Cardiac muscle cell (in vitro differentiated cells and primary cell): ENCODE measurements around the gene PARD3. TPM values are rescaled to one million over a fixed set of nuclear protein-coding genes. Genes with fewer than 3 reads are reported as not detected.
A peak's percentile ranks its signal among the peaks of the same experiment; 100 is the strongest.
"Not testable (repeated sequence)": the region's sequence is repeated elsewhere in the genome, so short reads cannot be mapped to it uniquely, and the experiment has no call there.

Experiments
- DNase-seq, 2 donors: peaks; one replicate each; pipeline versions ENCODE4 v3.0.0 to v3.0.0-alpha.2; 2010 to 2017; ENCODE audit warnings: low read depth in 1 of 2, low spot score in 1 of 2
- H3K27ac ChIP-seq: fragments of 200-600 bp; sonication (generic); 2 replicates; pipeline ENCODE4 v1.5.1; 2016
- H3K27me3 ChIP-seq: fragments of 200-600 bp; sonication (generic); 2 replicates; pipeline ENCODE4 v1.6.0; 2016; ENCODE audit warnings: control low read depth
- H3K36me3 ChIP-seq: fragments of 200-600 bp; sonication (generic); 2 replicates; pipeline ENCODE4 v1.5.1; 2016; ENCODE audit warnings: control low read depth
- H3K4me1 ChIP-seq: fragments of 200-600 bp; sonication (generic); 2 replicates; pipeline ENCODE4 v1.8.1; 2017; ENCODE audit warnings: low read depth, mild to moderate bottlenecking, mixed run types
- H3K4me3 ChIP-seq: fragments of 200-600 bp; sonication (generic); 2 replicates; pipeline ENCODE4 v1.5.1; 2016; ENCODE audit warnings: mild to moderate bottlenecking
- H3K9me3 ChIP-seq: fragments of 200-600 bp; sonication (generic); 2 replicates; pipeline ENCODE4 v1.5.1; 2017; ENCODE audit warnings: low read depth, mild to moderate bottlenecking, control low read depth
- polyA plus RNA-seq: library from polyadenylated mRNA; unstranded; fragments of >200 nt; fragmentation: Nextera tagmentation; extraction: Ambion mirVana; gene quantifications from 2 replicates; pipeline ENCODE4 v1.2.1, GENCODE V29; 2016
- total RNA-seq: library from RNA; depleted of rRNA; stranded (reverse); fragments of >200 nt; gene quantifications from 2 replicates; pipeline ENCODE4 v1.2.3, GENCODE V29; 2016
- TF ChIP-seq, protein P1 (sequence below): IDR thresholded peaks from 2 replicates; pipeline ENCODE4 v1.5.1; 2012; ENCODE audit warnings: low read depth, mild to moderate bottlenecking, low read length

PARD3 gene
- total and polyA plus RNA-seq, 2 experiments from 2014 or later: 36.5 to 64.8 TPM

DNA sequence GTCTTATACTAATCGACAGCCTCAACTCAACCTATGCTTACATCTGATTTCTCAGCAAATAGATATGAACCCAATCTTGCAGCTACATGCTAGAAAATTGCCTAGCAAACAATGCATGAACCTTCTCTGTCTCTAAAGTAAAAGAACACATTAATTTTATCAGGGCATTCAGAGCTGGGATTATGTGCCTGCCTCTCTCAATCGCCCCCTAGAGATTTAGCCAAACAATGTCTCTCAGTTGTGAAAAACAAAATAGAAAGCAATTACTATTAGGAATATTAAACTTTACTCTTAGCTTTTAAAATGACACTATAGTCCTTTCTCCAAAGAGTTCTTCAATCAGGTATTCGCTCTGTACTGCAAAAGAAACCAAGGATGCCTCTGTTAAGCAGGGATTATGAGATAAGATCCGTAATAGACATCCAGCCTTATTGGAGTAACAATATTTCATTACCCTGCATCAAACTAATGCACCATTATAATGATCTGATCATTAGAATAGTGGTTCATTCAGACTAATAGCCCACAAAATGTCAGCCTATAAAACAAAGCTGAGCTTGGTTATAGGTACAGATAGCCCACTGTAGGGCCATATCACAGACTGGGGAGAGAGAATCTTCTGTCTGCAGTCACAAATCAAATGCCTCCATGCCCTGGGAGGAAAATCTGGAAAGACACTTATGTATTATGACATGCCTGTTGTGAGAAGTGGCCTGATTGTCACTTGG, 736.9 kb downstream of the PARD3 start:
- Histone ChIP-seq H3K4me1 (no peaks in the 10 kb centered on the region), H3K9me3 (no peaks in the 10 kb centered on the region), H3K27ac (no peak overlapping the region), H3K27me3 (no peaks in the 10 kb centered on the region), H3K4me3 (no peak overlapping the region), H3K36me3 (no peaks in the 10 kb centered on the region)
- no peak for DNase-seq
- TF ChIP-seq, protein P1, sequence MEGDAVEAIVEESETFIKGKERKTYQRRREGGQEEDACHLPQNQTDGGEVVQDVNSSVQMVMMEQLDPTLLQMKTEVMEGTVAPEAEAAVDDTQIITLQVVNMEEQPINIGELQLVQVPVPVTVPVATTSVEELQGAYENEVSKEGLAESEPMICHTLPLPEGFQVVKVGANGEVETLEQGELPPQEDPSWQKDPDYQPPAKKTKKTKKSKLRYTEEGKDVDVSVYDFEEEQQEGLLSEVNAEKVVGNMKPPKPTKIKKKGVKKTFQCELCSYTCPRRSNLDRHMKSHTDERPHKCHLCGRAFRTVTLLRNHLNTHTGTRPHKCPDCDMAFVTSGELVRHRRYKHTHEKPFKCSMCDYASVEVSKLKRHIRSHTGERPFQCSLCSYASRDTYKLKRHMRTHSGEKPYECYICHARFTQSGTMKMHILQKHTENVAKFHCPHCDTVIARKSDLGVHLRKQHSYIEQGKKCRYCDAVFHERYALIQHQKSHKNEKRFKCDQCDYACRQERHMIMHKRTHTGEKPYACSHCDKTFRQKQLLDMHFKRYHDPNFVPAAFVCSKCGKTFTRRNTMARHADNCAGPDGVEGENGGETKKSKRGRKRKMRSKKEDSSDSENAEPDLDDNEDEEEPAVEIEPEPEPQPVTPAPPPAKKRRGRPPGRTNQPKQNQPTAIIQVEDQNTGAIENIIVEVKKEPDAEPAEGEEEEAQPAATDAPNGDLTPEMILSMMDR: peak; percentile 16

DNA sequence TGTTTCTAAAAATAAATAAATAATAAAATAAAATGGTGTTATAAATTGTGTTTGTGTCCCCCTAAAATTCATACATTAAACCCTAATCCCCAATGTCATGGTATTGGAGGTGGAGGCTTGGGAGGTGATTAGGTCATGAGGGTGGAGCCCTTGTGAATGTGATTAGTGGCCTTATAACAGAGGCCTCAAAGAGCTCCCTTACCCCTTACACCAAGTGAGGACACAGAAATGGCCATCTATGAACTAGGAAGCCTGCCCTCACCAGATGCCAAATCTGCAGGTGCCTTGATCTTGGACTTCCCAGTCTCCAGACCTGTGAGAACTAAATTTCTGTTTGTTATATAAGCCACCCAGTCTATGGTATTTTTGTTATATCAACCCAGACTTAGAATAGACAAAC, 738.7 kb downstream of the PARD3 start:
- Histone ChIP-seq H3K4me1 (no peaks in the 10 kb centered on the region), H3K27me3 (no peaks in the 10 kb centered on the region), H3K27ac (no peak overlapping the region), H3K9me3 (no peaks in the 10 kb centered on the region), H3K4me3 (no peak overlapping the region), H3K36me3 (no peaks in the 10 kb centered on the region)
- TF ChIP-seq, protein P1: no peak
- no peak for DNase-seq

DNA sequence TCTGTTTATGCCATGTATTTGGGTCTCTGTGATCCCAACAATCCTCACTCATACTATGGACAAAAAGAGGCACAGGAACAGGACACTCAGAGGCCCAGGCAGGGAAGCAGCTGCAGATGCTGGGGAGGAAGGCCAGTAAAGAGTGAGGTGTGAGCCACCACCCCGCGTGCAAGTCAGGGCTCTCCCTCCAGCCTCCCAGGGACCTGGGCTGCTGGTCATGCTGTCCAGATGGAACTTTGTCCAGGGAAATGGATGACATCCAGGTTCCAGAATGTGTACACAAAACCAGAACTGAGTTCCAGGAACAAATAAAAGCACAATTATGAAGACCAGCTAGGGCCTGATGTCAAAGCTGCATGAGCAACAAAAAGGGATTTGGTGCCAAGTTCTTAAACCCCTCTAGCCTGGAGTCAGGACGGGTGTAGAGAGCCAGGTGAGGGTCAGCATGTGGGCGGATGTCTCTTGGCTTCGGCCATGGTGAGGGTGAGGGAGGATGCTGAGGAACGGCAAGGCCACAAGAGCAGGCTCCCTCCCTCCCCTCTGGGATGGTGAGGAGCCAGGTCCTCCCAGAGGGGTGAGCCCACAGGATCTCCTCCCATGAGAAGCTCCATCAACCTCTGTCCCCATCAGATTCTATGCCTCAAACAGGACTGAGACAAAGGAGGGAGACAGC, 739.7 kb downstream of the PARD3 start:
- TF ChIP-seq, protein P1: no peak
- Histone ChIP-seq H3K36me3 (no peaks in the 10 kb centered on the region), H3K4me1 (no peaks in the 10 kb centered on the region), H3K27ac (no peak overlapping the region), H3K9me3 (no peaks in the 10 kb centered on the region), H3K4me3 (no peak overlapping the region), H3K27me3 (no peaks in the 10 kb centered on the region)
- no peak for DNase-seq

DNA sequence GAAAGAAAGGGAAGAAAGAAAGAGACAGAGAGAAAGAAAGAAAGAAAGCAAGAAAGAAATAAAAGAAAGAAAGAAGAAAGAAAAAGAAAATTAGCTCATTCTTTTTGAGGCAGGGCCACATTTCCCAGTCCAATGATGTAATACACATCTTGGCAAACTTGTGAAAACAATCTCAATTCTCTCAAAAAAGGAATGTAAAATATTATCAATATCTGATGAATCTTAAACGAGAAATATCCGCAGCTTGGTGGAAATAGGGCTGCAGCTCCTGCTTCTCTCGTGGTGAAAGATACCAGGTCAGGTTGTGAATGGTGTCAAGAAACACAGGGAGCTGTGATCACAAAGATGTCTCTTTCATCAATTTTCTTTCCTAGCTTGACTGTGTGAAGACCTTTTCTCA, 741.0 kb downstream of the PARD3 start:
- DNase-seq: no peak
- Histone ChIP-seq H3K9me3 (no peaks in the 10 kb centered on the region), H3K4me3 (no peak overlapping the region), H3K27ac (no peak overlapping the region), H3K36me3 (no peaks in the 10 kb centered on the region), H3K4me1 (no peaks in the 10 kb centered on the region), H3K27me3 (no peaks in the 10 kb centered on the region)
- TF ChIP-seq, protein P1: no peak

DNA sequence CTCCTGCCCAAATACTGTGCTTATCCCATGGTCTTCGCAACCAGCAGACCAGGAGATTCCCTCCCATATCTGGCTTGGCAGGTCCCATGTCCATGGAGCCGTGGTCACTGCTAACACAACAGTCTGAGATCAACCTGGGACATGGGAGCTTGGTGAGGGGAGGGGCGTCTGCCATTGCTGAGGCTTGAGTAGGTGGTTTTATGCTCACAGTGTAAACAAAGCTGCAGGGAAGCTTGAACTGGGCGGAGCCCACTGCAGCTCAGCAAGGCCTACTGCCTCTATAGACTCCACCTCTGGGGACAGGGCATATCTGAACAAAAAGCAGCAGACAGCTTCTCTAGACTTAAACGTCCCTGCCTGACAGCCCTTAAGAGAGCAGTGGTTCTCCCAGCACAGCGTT, 747.4 kb downstream of the PARD3 start:
- not testable (repeated sequence) for H3K27me3 ChIP-seq, H3K9me3 ChIP-seq, DNase-seq, H3K27ac ChIP-seq, H3K4me1 ChIP-seq, H3K4me3 ChIP-seq, H3K36me3 ChIP-seq

DNA sequence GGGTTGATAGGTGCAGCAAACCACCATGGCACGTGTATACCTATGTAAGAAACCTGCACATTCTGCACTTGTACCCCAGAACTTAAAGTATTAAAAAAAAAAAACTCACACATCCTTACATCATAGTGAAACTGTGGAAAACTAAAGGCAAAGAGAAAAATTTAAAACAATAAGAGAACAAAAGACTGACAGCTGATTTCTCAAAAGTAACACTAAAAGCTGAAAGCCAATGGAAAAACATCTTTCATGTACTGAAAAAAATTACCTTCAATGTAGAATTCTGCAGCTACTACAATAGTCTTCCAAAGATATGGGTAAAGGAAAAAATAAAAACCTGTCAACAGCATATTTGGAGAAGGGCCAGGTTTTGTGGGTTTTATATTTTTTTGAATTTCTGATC, 751.5 kb downstream of the PARD3 start:
- H3K9me3 ChIP-seq: no peaks in the 10 kb centered on the region
- no peak overlapping the region for H3K4me3 ChIP-seq
- TF ChIP-seq, protein P1: no peak
- H3K4me1 ChIP-seq: no peaks in the 10 kb centered on the region
- no peak for DNase-seq
- no peaks in the 10 kb centered on the region for H3K36me3 ChIP-seq
- H3K27ac ChIP-seq: no peak overlapping the region
- no peaks in the 10 kb centered on the region for H3K27me3 ChIP-seq
